NCI-H2029 treated with DMSO at 0.1 percent for 48 hours (cell line): ENCODE measurements around the gene C11orf65.
"Not testable (repeated sequence)": the region's sequence is repeated elsewhere in the genome, so short reads cannot be mapped to it uniquely, and the experiment has no call there.

ENCODE experiments used
- DNase-seq: peaks from one replicate; lab custom pipeline; 2025; lab: John Stamatoyannopoulos, UW

Gene C11orf65

DNA sequence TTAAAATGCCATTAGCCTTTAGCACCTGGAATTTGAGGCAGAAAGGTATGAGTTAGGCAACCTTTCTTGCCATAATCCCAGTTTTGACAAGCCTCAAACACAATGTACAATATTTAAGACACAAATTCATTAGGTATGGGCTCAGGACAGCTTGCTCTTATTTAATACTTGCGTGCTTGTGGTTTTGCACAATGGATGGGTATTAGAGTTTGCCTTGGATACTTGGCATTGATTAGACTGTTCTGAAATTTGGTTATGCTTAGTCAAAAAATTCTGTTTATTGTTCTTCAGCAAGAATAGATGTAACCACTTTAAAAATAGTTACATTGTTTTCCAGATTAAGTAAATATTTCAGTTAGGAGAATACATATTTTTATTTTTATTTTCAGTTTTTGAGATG lies 5.4 kb upstream of the C11orf65 start:
- DNase-seq: no peak

DNA sequence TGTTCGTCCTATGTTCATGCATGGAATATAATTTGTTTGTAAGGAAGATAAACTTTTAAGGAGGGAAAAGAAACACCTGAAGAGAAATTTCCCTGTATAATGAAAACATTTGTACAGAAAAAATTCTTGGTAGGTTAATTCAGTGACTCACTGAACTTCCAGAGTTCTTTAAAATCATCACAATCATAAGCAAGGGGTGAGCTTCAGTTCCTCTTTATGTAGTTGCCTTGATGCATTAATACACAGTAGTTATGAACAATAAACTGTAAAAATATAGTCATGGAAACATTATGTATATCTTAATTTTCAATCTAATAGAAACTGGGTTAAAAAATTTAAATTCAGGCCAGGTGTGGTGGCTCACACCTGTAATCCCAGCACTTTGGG lies 1.1 kb upstream of the C11orf65 start:
- no peak for DNase-seq

DNA sequence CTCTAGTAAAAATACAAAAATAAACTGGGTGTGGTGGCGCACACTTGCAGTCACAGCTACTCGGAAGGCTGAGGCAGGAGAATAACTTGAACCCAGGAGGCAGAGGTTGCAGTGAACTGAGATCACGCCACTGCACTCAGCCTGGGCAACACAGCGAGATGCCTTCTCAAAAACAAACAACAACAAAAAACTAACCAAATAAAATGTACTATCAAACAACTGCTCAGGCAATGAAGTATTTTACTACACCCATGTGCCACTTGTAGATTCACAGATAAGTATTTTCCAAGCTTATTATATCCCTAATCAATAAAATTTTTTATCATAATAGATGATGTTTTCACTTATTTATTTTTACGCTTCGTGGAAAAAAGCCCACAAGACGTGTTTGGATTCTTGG lies 924 bp downstream of the C11orf65 start:
- no peak for DNase-seq

DNA sequence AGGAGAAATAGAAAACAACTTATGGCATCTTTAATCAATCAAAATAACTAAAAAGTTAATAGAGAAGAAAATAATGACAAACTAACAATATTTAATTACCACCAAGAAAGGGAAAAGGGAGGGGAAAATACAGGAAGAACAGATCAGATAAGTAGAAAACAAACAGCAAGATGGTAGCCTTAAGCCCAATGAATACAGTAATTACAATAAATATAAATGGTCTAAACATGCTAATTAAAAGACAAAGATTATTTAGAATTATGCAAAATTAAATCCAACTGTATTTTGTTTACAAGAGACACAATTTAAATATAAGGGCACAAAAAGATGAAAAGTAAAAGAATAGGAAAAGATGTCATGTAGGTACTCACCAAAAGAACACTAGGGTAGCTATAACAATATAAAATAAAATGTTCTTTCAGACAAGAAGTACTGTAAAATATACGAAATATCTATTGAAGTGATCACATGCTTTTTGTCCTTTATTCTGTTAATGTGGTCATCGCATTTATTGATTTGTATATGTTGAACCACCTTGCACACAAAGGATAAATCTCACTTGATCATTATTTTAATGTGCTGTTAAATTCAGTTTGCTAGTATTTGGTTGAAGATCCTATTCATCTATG lies 14.0 kb downstream of the C11orf65 start:
- no peak for DNase-seq

DNA sequence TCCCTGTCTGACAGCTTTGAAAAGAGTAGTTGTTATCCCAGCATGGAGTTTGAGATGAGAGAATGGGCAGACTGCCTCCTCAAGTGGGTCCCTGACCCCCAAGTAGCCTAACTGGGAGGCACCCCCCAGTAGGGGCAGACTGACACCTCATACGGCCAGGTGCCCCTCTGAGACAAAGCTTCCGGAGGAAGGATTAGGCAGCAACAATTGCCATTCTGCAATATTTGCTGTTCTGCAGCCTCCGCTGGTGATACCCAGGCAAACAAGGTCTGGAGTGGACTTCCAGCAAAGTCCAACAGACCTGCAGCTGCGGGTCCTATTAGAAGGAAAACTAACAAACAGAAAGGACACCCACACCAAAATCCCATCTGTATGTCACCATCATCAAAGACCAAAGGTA lies 25.9 kb downstream of the C11orf65 start:
- not testable (repeated sequence) for DNase-seq

DNA sequence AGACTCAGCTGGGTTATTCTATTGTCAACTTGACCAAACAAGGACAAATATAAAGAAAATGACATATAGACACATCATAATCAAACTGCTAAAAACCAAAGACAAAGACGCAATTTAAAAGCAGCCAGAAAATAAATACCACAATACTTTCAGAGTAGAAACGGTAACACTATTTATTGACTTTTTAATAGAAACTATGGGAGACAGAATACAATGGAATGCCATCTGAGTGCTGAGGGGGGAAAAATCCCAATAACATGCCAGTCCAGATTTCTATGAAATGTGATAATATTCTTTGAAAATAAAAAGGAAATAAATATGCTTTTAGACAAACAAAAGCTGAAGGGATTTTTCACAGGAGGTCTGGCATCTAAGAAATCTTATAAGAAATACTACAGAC lies 30.7 kb downstream of the C11orf65 start:
- no peak for DNase-seq

DNA sequence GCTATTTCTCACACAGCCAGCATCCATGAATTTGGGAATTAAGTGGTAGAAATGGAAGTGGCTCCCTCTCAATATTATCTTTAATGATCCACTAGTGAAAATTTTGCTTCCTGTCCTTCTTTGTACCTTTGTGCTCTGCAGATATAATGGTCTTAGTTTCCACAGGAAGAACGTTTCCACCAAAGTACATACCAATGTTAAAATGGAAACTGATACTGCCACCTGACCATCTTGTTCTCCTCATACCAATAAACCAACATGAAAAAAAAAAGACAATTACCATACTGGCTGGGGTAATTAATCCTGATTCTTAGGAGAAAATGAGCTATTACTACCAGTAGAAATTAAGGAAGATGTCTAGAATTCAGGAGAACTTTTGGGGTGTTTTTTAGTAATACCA lies 32.3 kb downstream of the C11orf65 start:
- DNase-seq: no peak

DNA sequence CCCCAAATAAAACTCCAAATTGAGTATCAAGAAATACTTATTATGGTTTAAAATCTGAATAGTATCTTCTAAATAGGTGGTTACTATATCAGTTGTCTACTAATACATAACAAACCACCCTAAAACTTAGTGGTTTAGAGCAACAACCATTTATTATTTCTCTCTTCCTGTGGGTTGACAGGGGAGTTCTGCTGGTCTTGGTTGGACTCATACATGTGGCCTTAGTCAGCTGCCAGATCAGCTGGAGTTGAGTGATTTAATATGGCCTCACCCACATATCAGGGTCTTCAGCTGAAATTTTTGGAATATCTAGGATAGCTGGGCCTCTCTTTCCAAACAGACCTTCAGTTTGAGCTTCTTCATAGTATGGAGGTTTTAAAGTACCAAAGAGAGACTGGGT lies 34.5 kb downstream of the C11orf65 start:
- DNase-seq: no peak

DNA sequence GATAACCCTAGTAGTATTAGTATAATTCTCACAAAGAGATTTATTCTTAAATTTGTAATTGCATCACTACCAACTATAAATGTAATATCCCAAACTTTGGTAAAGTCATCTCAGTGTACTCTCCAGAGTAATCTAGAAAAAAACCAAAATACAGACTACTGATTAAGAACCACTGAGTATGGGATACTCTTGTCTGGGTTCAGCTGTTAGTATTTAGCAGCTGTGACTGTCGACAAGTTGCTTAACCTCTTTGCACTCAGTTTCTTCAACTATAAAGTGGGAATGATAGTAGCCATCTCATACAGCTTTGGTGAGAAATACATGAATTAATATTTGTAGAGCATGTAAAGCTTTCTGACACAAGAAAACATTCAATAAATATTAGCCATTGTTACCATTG lies 35.3 kb downstream of the C11orf65 start:
- no peak for DNase-seq

DNA sequence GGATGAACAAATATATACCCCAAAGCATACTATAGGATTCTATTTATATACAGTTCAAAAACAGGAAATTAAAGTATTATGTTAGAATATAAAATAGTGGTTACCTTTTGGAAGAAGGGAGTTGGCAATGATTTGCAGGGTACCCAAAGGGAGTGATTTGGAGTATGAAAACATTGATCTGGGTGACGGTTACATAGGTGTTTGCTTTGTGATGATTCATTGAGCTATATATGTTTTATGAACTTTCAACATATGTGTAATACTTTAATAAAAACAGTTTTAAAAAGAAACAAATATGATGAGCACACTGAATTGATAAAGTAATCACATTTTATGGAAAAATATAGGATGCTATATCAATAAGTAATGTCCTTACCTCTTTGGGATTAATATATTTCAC lies 36.0 kb downstream of the C11orf65 start:
- DNase-seq: no peak

DNA sequence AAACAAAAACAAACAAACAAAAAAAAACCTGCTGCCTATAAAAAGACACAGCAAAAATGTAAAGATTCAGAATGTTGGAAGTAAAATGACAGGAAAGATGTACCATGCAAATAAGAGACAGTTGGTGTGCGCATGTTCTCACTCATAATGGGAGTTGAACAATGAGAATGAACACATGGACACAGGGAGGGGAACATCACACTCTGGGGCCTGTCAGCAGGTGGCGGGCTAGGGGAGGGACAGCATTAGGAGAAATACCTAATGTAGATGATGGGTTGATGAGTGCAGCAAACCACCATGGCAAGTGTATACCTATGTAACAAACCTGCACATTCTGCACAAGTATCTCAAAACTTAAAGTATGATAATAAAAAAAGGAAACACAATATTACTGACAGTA lies 49.8 kb downstream of the C11orf65 start:
- not testable (repeated sequence) for DNase-seq

DNA sequence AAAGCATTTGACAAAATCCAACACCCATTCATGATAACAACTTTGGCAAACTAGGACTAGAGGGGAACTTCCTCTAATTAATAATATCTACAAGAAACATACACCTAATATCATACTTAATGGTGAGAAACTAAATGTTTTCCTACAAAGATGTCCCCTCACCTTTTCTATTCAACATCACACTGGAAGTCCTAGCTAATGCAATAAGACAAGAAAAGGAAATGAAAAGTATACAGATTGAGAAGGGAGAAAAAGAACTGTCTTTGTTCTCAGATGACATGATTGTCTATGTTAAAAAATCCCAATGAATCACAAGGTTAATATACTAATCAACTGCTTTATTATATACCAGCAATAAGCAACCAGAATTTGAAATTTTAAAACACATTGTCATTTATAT lies 52.4 kb downstream of the C11orf65 start:
- no peak for DNase-seq

DNA sequence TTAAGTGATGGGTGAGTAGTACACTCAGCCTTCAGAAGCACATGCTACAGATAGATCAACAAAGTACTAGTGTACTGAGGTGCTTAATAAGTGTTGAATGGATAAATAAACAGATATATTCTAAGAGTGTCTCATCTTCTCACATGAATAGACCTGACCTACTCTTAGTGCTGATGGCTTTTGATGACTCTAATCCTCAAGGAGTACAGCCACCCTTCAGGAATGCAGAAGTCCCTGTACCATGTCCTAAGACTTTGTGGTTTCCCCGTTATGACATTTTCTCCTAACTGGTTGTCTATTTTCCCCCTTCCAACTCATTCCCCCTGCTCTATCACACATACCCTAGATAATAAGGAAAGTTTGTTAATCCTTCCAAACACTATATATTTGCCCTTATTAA lies 61.6 kb downstream of the C11orf65 start:
- no peak for DNase-seq

DNA sequence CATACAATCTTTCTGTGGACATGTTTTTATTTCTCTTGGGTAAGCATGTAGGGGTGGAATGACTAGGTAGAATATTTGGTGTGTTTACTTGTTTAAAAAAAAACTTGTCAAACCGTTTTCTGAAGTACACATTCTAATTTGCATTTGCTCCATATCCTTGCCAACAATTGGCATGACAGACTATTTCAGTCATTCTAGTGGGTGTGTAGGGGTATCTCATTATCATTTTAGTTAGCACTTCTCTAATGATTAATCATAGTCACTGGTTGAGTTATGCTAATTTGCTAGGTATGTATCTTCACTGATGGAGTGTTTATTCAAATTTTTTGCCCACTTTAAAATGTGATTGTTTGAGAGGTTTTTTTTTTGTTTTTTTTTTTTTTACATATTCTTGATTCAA lies 64.3 kb downstream of the C11orf65 start:
- DNase-seq: no peak

DNA sequence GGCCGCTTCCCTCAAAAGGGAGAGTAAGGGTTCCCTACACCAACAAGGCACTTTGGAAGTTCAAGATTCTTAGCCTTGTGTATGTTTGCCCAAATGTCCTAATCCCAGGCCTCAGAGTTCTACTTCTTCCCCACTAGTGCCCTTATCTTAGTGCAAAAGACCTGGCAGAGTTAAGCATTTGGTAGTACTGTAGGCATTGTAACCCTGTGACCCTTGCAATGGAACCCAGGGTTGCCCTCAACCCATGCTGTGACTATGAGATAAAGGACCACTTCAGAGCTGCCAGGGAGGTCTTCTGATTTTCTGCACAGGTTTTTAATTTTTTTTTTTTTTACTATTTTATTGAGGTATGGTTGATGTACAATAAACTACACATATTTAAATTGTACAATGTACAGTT lies 65.1 kb downstream of the C11orf65 start:
- no peak for DNase-seq

DNA sequence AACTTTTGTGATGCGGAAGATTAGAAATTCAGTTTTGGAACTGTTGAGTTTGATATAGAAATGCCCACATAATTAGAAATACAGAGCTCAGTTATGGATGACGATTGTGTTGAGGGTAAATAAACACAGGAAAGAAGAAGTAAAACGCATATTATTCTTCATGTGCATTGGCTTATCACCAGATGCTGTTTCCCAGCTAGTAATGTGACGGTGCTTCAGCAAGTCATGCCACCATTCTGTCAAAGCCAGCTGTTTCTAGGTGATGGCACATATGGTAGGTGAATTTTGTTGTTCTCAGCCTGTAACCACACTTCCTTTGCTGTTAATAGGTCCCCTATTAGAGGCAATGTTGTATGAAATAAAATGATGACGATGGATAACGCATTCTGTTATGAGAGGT lies 68.9 kb downstream of the C11orf65 start:
- DNase-seq: no peak

DNA sequence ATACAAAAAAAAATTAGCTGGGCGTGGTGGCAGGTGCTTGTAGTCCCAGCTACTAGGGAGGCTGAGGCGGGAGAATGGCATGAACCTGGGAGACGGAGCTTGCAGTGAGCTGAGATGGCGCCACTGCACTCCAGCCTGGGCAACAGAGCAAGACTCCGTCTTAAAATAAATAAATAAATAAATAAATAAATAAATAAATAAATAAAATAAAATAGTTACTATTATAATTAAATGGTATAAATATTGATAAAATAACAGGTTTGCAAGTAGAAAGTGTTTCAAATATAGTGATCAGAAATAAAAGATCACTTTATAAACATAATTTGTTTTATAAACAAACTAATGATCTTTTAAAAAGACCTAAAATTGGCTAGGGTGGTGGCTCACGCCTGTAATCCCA lies 70.7 kb downstream of the C11orf65 start:
- not testable (repeated sequence) for DNase-seq

DNA sequence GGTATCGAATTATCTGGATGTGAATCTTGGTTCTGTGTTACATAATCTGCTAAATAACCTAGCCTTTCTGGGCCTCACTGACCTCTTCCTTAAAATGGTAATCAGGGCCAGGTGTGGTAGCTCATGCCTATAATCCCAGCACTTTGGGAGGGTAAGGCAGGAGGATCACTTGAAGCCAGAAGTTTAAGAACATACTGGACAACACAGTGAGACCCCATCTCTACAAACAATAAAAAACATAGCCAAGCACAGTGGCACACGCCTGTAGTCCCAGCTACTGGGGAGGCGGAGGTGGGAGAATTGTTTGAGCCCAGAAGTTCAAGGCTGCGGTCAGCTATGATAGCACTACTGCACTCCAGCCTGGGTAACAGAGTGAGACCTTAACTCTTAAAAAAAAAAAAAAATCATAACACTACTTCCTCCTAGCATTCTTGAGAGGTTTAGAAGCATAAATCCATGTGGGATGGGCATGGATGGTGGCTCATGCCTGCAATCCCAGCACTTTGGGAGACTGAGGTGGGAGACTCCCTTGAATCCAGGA lies 72.5 kb downstream of the C11orf65 start:
- no peak for DNase-seq

DNA sequence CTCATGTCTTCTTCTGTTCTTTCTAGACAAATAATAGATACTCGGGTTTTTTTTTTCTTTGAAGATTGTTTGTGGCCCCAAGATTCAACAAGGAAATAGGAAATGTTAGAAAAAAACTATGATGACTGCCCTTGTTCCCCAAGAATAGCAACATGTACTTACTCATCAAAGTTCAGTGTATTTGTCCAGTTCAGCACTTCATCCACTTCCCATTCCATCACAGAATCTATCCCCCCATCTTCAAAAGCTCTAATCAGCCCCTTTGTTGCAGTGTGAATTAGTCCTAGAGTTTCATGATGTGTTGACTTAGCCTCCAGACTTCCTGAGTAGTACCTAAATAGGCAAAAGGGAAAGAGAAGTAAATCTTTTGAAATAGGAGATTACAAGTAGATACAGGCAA lies 74.3 kb downstream of the C11orf65 start:
- no peak for DNase-seq

DNA sequence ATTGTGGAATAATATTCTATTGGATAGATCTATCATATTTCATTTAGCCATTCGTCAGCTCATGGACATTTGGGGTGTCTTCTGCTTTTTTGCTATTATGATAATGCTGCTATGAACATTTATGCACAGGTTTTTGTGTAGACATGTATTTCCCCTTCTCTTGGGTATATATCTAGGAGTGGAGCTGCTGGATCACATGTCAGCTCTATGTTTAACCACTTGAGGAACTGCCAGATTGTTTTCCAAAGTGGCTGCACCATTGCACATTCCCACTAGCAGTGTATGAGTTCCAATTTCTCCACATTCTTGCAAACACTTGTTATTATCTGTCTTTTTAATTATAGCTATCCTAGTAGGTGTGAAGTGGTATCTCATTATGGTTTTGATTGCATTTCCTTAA lies 75.0 kb downstream of the C11orf65 start:
- no peak for DNase-seq

DNA sequence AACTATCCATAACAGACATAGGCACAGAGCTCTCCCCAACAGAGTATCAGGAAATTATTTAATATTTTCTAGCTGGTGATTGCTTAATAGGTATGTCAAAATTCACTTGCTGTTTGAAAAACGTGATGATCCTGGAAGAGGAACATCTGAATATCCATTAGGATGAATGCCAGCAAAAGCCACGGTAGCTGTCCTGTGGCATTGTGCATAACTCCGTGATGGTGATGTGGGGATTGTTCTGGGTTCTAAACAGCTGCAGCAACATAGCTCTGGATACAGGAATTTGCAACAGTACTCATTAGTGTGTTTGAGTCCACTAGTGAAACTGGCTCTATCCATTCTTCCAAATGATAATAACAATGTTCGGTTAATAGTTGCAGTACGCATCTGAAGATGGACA lies 78.8 kb downstream of the C11orf65 start:
- DNase-seq: no peak

DNA sequence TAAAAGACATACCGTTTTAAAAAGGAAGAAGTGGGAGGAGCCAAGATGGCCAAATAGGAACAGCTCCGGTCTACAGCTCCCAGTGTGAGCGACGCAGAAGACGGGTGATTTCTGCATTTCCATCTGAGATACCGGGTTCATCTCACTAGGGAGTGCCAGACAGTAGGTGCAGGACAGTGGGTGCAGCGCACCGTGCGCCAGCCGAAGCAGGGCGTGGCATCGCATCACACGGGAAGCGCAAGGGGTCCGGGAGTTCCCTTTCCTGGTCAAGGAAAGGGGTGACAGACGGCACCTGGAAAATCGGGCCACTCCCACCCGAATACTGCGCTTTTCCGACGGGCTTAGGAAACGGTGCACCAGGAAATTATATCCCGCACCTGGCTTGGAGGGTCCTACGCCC lies 93.8 kb downstream of the C11orf65 start:
- not testable (repeated sequence) for DNase-seq

DNA sequence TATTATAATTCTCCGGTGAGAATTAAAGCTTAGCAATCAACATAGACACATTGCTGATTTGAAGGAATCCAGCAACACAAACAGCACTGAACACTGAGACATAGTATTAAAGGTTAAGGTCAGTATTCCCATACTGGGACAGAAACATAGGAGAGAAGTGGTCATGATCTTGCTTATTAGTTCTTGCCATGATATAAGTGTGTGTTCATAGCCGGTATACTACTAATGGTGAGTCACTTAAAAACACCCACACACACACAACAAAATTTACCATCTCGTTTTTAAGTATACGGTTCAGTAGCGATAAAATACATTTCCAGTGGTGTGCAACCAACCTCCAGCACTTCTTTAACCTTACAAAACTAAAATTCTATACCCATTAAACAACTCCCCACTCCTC lies 96.3 kb downstream of the C11orf65 start:
- no peak for DNase-seq

DNA sequence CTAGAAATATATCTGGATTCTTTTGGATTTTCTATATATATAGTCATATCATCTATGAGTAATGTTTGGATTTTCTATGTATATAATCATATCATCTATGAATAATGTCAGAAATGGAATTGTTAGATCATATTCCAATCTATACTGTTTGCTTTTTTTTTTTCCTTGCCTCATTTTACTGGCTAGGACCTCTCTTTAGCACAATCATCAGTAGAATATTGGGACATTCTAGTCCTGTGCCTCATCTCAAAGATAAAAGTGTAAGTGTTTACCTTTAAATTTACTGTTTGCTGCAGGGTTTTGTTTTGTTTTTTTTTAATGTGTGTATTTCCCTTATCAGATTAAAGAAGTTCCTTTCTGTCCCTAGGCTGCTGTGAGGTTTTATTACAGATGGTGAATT lies 97.0 kb downstream of the C11orf65 start:
- no peak for DNase-seq

DNA sequence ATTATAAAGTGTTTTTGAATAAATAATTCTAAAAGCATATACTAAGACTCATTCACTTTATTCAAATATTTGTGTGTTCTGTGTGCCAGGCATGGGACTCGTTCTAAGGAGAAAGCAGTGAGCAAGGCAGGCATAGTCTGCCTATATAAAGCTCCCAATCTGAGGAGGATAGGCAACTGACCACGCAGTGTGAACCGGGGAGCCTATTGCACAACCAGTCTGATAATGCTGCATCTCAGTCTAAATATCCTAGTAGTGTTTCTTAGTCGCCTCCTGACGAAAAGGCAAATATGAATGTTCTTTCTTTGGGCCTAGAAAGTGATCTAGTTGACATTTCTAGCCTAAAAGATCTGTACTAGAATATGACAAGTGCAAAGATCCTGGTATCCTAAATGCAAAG lies 98.3 kb downstream of the C11orf65 start:
- no peak for DNase-seq
